PC-3 (cell line): Measurements from ENCODE around the gene DNAH14. TPM values are rescaled to one million over a fixed set of nuclear protein-coding genes. Genes with fewer than 3 reads are reported as not detected.

Source experiments
- ATAC-seq: fragments of 200-7000 bp; cut with Tn5 transposase; 2 replicates; pipeline ENCODE4 v1.9.1; 2020; ENCODE audit warnings: mild to moderate bottlenecking, moderate library complexity
- BruUV-seq: library from RNA; stranded (reverse); fragments of 400-500 nt; replicated peaks from 2 replicates; lab custom pipeline; 2021; lab: Mats Ljungman, UMichigan
- CTCF ChIA-PET: fragments of 300-600 bp; sonication (Branson Sonifier 250); formaldehyde crosslinking; loops from one replicate; lab custom pipeline; 2022; ENCODE audit warnings: antibody characterized with exemption; lab: Charles Lee
- POLR2A ChIA-PET: fragments of 300-600 bp; sonication (Branson Sonifier 250); formaldehyde crosslinking; loops from one replicate; lab custom pipeline; 2022; ENCODE audit warnings: antibody characterized with exemption; ENCODE audit not compliant: unreplicated experiment; lab: Charles Lee
- DNase-seq: peaks from one replicate; pipeline ENCODE4 v3.0.0-alpha.2; 2015
- H2AFZ ChIP-seq: fragments of 300-600 bp; sonication (generic); 2 replicates; pipeline ENCODE4 v1.6.0; 2016; ENCODE audit warnings: antibody characterized with exemption, low read length
- H3F3A ChIP-seq: fragments of 300-600 bp; sonication (generic); one replicate; pipeline ENCODE4 v1.6.0; 2017; ENCODE audit warnings: antibody characterized with exemption, low read length, control low read depth, mild to moderate bottlenecking; ENCODE audit not compliant: unreplicated experiment
- H3K27ac ChIP-seq: fragments of 300-600 bp; sonication (generic); 2 replicates; pipeline ENCODE4 v1.5.1; 2016; ENCODE audit warnings: mild to moderate bottlenecking, low read length
- H3K27me3 ChIP-seq: fragments of 300-600 bp; sonication (generic); 2 replicates; pipeline ENCODE4 v1.6.1; 2016; ENCODE audit warnings: low read length, mixed read lengths
- H3K36me3 ChIP-seq: fragments of 300-600 bp; sonication (generic); 2 replicates; pipeline ENCODE4 v1.6.1; 2016; ENCODE audit warnings: low read depth, mixed run types, low read length, mixed read lengths
- H3K4me1 ChIP-seq: fragments of 300-600 bp; sonication (generic); 2 replicates; pipeline ENCODE4 v1.5.1; 2016; ENCODE audit warnings: low read length; ENCODE audit not compliant: insufficient read depth
- H3K4me2 ChIP-seq: fragments of 300-600 bp; sonication (generic); 2 replicates; pipeline ENCODE4 v1.6.0; 2016; ENCODE audit warnings: low read length
- H3K4me3 ChIP-seq: fragments of 300-600 bp; sonication (generic); 2 replicates; pipeline ENCODE4 v1.5.1; 2016; ENCODE audit warnings: mild to moderate bottlenecking, low read length, mixed read lengths
- H3K79me2 ChIP-seq: fragments of 300-600 bp; sonication (generic); 2 replicates; pipeline ENCODE4 v1.6.1; 2017; ENCODE audit warnings: low read length, mixed read lengths
- H3K9ac ChIP-seq: fragments of 300-600 bp; sonication (generic); 2 replicates; pipeline ENCODE4 v1.6.0; 2016; ENCODE audit warnings: mild to moderate bottlenecking, low read length
- H3K9me2 ChIP-seq: fragments of 300-600 bp; sonication (generic); replicated peaks from 2 replicates; pipeline ENCODE4 v1.6.1; 2016; ENCODE audit warnings: mixed run types, low read length, mixed read lengths
- H3K9me3 ChIP-seq: fragments of 300-600 bp; sonication (generic); 2 replicates; pipeline ENCODE4 v1.6.1; 2016; ENCODE audit warnings: low read length, mixed read lengths
- H4K20me1 ChIP-seq: fragments of 300-600 bp; sonication (generic); 2 replicates; pipeline ENCODE4 v1.6.1; 2016; ENCODE audit warnings: low read length, mixed read lengths
- EZH2 ChIP-seq: fragments of 300-600 bp; sonication (generic); IDR thresholded peaks from one replicate; pipeline ENCODE4 v1.6.1; 2017; ENCODE audit warnings: antibody characterized with exemption, mild to moderate bottlenecking, low read length; ENCODE audit not compliant: unreplicated experiment
- EZH2phosphoT487 ChIP-seq: fragments of 300-600 bp; sonication (generic); IDR thresholded peaks from 2 replicates; pipeline ENCODE4 v1.6.1; 2018; ENCODE audit warnings: mild to moderate bottlenecking, antibody characterized with exemption, low read length, borderline replicate concordance
- intact Hi-C: fragments of 100-400 bp; cut with micrococcal nuclease; formaldehyde crosslinking; loops from 2 replicates; pipeline ENCODE4 v1.9.0; 2023
- total RNA-seq: library from RNA; depleted of rRNA; stranded (reverse); fragments of >200 nt; gene quantifications from 2 replicates; pipeline ENCODE4 v1.2.3, GENCODE V29; 2014
- TF ChIP-seq, protein P1 (sequence below): fragments of 300-600 bp; sonication (generic); conservative IDR thresholded peaks from 2 replicates; pipeline ENCODE4 v1.5.1; 2017; ENCODE audit warnings: antibody characterized with exemption, low read depth, mild to moderate bottlenecking, low read length

Gene DNAH14
- total RNA-seq, 1 experiment from 2014 or later, result 42.8 TPM

- H3K4me2 ChIP-seq, result peak overlapping the region; percentile 51
- no peaks in the 10 kb centered on the region for H3K9me3 ChIP-seq
- H3K27me3 ChIP-seq, result no peaks in the 10 kb centered on the region
- H3K36me3 ChIP-seq, result no peaks in the 10 kb centered on the region
- peak; percentile 71 for DNase-seq
- no peaks in the 10 kb centered on the region for H4K20me1 ChIP-seq
- ChIA-PET POLR2A (interaction anchor here (0.6 to 1.3 kb wide), 2 partner anchors 15 to 679 kb away, joined by 4 to 5 read pairs; no protein-coding TSS in a partner anchor), CTCF (interaction anchor here (0.5 kb wide), 2 partner anchors 203 to 245 kb away, joined by 3 to 8 read pairs; no protein-coding TSS in a partner anchor)
- TF ChIP-seq EZH2 (no peak), EZH2phosphoT487 (no peak)
- TF ChIP-seq, protein P1, sequence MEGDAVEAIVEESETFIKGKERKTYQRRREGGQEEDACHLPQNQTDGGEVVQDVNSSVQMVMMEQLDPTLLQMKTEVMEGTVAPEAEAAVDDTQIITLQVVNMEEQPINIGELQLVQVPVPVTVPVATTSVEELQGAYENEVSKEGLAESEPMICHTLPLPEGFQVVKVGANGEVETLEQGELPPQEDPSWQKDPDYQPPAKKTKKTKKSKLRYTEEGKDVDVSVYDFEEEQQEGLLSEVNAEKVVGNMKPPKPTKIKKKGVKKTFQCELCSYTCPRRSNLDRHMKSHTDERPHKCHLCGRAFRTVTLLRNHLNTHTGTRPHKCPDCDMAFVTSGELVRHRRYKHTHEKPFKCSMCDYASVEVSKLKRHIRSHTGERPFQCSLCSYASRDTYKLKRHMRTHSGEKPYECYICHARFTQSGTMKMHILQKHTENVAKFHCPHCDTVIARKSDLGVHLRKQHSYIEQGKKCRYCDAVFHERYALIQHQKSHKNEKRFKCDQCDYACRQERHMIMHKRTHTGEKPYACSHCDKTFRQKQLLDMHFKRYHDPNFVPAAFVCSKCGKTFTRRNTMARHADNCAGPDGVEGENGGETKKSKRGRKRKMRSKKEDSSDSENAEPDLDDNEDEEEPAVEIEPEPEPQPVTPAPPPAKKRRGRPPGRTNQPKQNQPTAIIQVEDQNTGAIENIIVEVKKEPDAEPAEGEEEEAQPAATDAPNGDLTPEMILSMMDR, result no peak
- intact Hi-C loops, result no loop called here
- BruUV-seq, result no TSS peak
- H3K4me1 ChIP-seq, result peaks cover 44% of the 10 kb centered on the region
- H2AFZ ChIP-seq, result no peak overlapping the region
- no peaks in the 10 kb centered on the region for H3K79me2 ChIP-seq
- no peaks in the 10 kb centered on the region for H3F3A ChIP-seq
- no peak overlapping the region for H3K9ac ChIP-seq
- no peak overlapping the region for H3K4me3 ChIP-seq
- peak overlapping the region; percentile 22 for H3K27ac ChIP-seq
- peak; percentile 13; the same call in 1 of the 2 replicates for ATAC-seq
- no peaks in the 10 kb centered on the region for H3K9me2 ChIP-seq
Measured at GRCh38 chr1:225445639-225446594, 516.4 kb downstream of the DNAH14 start.

DNA sequence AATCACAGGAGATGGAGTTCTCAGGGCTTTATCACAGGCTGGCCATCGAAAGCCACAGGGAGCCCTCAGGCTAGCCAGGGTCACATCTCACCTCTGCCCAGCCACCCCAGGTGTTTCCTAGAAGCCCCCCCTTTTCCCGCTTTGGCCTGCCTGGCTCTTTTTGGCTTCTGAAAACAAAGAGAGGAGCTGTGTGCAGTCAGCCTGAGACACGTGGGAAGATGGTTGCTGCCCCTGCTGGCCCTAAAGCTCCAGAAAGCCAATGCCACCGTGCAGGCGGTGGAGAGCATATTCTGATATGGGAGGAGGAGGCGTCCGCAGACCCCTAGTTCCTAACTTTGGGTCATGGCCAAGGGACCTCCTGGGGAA is 517.1 kb downstream of the DNAH14 start:
- H2AFZ ChIP-seq, result no peak overlapping the region
- intact Hi-C loops, result no loop called here

More for the DNA sequence above, 517.1 kb downstream of the DNAH14 start:
- Histone ChIP-seq H3K79me2 (no peaks in the 10 kb centered on the region), H3K27me3 (no peaks in the 10 kb centered on the region), H3K4me1 (peaks cover 50% of the 10 kb centered on the region), H3K9me2 (no peaks in the 10 kb centered on the region), H3K9ac (no peak overlapping the region), H4K20me1 (no peaks in the 10 kb centered on the region), H3K36me3 (no peaks in the 10 kb centered on the region), H3K27ac (peak overlapping the region; percentile 22; the same call in 1 of the 2 replicates), H3K4me2 (peak overlapping the region; percentile 51), H3K9me3 (no peaks in the 10 kb centered on the region), H3K4me3 (no peak overlapping the region), H3F3A (no peaks in the 10 kb centered on the region)
- TF ChIP-seq, protein P1, result no peak
- TF ChIP-seq EZH2 (no peak), EZH2phosphoT487 (no peak)
- DNase-seq (no peak), ATAC-seq (no peak)
- ChIA-PET POLR2A (interaction anchor here (0.6 to 1.3 kb wide), 2 partner anchors 14 to 679 kb away, joined by 4 to 5 read pairs; no protein-coding TSS in a partner anchor), CTCF (interaction anchor here (0.5 kb wide), 1 partner anchor 244 kb away, joined by 3 read pairs; no protein-coding TSS in a partner anchor)
- no TSS peak for BruUV-seq
